ENCODE measurements around the gene JAML.

GRCh38 chr11:118216621-118217481 lies 8.0 kb downstream of the JAML start:
- TF ChIP-seq POLR2A (IDR thresholded peaks at IDR 0.05) (no peak), POLR2AphosphoS5 (IDR thresholded peaks at IDR 0.05) (no peak)
- TF ChIP-seq, protein P1, sequence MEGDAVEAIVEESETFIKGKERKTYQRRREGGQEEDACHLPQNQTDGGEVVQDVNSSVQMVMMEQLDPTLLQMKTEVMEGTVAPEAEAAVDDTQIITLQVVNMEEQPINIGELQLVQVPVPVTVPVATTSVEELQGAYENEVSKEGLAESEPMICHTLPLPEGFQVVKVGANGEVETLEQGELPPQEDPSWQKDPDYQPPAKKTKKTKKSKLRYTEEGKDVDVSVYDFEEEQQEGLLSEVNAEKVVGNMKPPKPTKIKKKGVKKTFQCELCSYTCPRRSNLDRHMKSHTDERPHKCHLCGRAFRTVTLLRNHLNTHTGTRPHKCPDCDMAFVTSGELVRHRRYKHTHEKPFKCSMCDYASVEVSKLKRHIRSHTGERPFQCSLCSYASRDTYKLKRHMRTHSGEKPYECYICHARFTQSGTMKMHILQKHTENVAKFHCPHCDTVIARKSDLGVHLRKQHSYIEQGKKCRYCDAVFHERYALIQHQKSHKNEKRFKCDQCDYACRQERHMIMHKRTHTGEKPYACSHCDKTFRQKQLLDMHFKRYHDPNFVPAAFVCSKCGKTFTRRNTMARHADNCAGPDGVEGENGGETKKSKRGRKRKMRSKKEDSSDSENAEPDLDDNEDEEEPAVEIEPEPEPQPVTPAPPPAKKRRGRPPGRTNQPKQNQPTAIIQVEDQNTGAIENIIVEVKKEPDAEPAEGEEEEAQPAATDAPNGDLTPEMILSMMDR (IDR thresholded peaks at IDR 0.05), result no peak
